Erythroblast (primary cell): ENCODE results near the gene HNRNPAB.

Source experiments
- GATA1 ChIP-seq: IDR thresholded peaks from 2 replicates; pipeline ENCODE4 v1.6.1; 2011; ENCODE audit warnings: low read depth, mild to moderate bottlenecking, control low read depth, low read length, moderate library complexity
- POLR2A ChIP-seq: IDR thresholded peaks from 2 replicates; pipeline ENCODE4 v1.6.1; 2011; ENCODE audit warnings: mild to moderate bottlenecking, low read length

DNA sequence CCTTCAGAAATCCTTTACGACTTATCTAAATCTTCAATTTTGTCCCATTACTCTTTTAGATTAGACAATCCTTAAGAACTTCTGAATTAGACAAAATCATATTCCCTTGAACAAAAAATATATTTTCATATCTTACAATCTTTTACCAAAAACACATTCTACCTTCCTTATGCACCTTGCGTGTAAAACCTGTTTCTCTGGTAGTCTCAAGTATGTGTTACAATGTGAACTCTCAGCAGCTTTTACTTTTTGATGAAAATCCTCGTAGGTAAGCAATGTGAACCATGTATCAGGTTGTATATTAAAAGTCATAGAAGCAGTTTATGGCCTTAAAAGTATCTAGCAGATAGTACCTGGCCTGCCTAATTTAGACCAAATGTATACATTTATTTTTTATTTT lies 29.9 kb upstream of the HNRNPAB start:
- TF ChIP-seq POLR2A (no peak), GATA1 (no peak)
